Spleen (tissue), 7 donors: ENCODE results near the gene ZNF397.

Source experiments
- POLR2A ChIP-seq, 3 donors: fragments of 450-650 bp; IDR thresholded peaks; one replicate each; pipeline ENCODE4 v1.5.1; 2017; ENCODE audit warnings: antibody characterized with exemption in 3 of 3, mild to moderate bottlenecking in 1 of 3
- TF ChIP-seq, protein P1 (sequence below), 11 experiments: fragments of 200-600 bp in 7 of 11; fragments of 450-650 bp in 4 of 11; sonication (generic) in 4 of 11; IDR thresholded peaks in 8 of 11; conservative IDR thresholded peaks in 3 of 11; 1 replicate in 7 of 11; 2 replicates in 4 of 11; pipeline versions ENCODE4 v1.4.0 to v1.8.0; 2016 to 2021; ENCODE audit warnings: antibody characterized with exemption in 11 of 11, inconsistent platforms in 4 of 11, mild to moderate bottlenecking in 1 of 11
- donor health status: DM: no; HTN: no; CAD: no; lungs with moderate emphysema.
- donor health status: DM: no; HTN: no; CAD: no.
- donor health status: DM: no; HTN: no; CAD: no.

DNA sequence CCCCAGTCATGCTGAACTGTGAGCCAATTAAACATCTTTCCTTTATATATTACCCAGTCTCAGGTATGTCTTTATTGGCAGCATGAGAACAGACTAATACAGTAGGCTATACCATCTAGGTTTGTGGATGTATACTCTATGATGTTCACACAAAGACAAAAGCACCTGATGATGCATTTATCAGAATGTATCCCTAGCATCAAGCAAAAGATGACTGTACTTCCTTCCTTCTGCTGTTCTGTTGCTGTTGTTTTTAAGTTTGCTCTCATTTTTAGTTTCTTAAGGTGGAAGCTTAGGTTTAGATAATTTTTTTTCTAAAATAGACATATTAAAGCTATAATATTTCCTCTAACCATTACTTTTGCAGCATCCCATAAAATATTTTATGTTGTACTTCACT is 36.8 kb downstream of the ZNF397 start:
- TF ChIP-seq, protein P1, sequence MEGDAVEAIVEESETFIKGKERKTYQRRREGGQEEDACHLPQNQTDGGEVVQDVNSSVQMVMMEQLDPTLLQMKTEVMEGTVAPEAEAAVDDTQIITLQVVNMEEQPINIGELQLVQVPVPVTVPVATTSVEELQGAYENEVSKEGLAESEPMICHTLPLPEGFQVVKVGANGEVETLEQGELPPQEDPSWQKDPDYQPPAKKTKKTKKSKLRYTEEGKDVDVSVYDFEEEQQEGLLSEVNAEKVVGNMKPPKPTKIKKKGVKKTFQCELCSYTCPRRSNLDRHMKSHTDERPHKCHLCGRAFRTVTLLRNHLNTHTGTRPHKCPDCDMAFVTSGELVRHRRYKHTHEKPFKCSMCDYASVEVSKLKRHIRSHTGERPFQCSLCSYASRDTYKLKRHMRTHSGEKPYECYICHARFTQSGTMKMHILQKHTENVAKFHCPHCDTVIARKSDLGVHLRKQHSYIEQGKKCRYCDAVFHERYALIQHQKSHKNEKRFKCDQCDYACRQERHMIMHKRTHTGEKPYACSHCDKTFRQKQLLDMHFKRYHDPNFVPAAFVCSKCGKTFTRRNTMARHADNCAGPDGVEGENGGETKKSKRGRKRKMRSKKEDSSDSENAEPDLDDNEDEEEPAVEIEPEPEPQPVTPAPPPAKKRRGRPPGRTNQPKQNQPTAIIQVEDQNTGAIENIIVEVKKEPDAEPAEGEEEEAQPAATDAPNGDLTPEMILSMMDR (IDR thresholded peaks at IDR 0.05 in 8 of 11, conservative IDR thresholded peaks at IDR 0.05 in 3 of 11), result no peak
- TF ChIP-seq POLR2A (IDR thresholded peaks at IDR 0.05), result no peak
